Testis (tissue), 3 donors: Measurements from ENCODE around the gene ZP4. TPM values are rescaled to one million over a fixed set of nuclear protein-coding genes. Genes with fewer than 3 reads are reported as not detected.

Experiments
- DNase-seq: peaks from one replicate; pipeline ENCODE4 v3.0.0-alpha.2; 2019
- H3K27ac ChIP-seq, 2 donors: fragments of 200-600 bp; sonication (generic); one replicate each; pipeline ENCODE4 v1.5.1; 2019
- H3K27me3 ChIP-seq: fragments of 200-600 bp; sonication (generic); one replicate; pipeline ENCODE4 v1.5.1; 2019
- H3K36me3 ChIP-seq: fragments of 200-600 bp; sonication (generic); one replicate; pipeline ENCODE4 v1.5.1; 2017; ENCODE audit warnings: low read depth; ENCODE audit errors: missing control alignments
- H3K4me1 ChIP-seq: fragments of 200-600 bp; sonication (generic); one replicate; pipeline ENCODE4 v1.5.1; 2019
- H3K4me3 ChIP-seq, 2 donors: fragments of 200-600 bp; sonication (generic); one replicate each; pipeline ENCODE4 v1.5.1; 2017 to 2019
- H3K9me3 ChIP-seq: fragments of 200-600 bp; sonication (generic); one replicate; pipeline ENCODE4 v1.5.1; 2017
- CTCF ChIP-seq, 3 experiments: fragments of 450-650 bp in 2 of 3; fragments of 200-600 bp in 1 of 3; sonication (generic) in 1 of 3; IDR thresholded peaks; one replicate each; pipeline ENCODE4 v1.5.1; 2016 to 2019; ENCODE audit warnings: antibody characterized with exemption in 3 of 3, mild to moderate bottlenecking in 2 of 3, moderate library complexity in 1 of 3
- POLR2A ChIP-seq: fragments of 450-650 bp; IDR thresholded peaks from one replicate; pipeline ENCODE4 v1.6.1; 2017; ENCODE audit warnings: antibody characterized with exemption, mild to moderate bottlenecking, moderate library complexity
- WGBS, 2 donors: methylation state at CpG; one replicate each; pipeline ENCODE4 v1.1.5; 2018; 5-methylcytosine and 5-hydroxymethylcytosine counted together
- intact Hi-C: fragments of 100-400 bp; cut with DNase I; formaldehyde crosslinking; loops from one replicate; pipeline ENCODE4 v1.15.1; 2023; ENCODE audit warnings: low total_unique reads
- polyA plus RNA-seq: library from polyadenylated mRNA; stranded (reverse); fragments of 350-450 nt; fragmentation: Illumina TruSeq; extraction: RNeasy Lipid Tissue Mini Kit (QIAGEN cat#74804); gene quantifications from one replicate; pipeline ENCODE4 v1.2.3, GENCODE V29; 2014; ENCODE audit warnings: low read depth, low replicate concordance; ENCODE audit not compliant: insufficient read depth
- total RNA-seq, 2 donors: library from RNA; depleted of rRNA; stranded (reverse); fragments of >200 nt; gene quantifications; one replicate each; pipeline ENCODE4 v1.2.3, GENCODE V29; 2016

ZP4 gene
- total and polyA plus RNA-seq, 3 donors from 2014 or later = not detected

- no peaks in the 10 kb centered on the region for H3K36me3 ChIP-seq
- H3K27ac ChIP-seq = no peak overlapping the region
- no peaks in the 10 kb centered on the region for H3K9me3 ChIP-seq
- no peaks in the 10 kb centered on the region for H3K4me1 ChIP-seq
- TF ChIP-seq CTCF (IDR thresholded peaks at IDR 0.05) (no peak), POLR2A (no peak)
- WGBS, 2 donors = 74 to 78% methylated on average over 4 of the region's 4 CpGs
- intact Hi-C loops = no loop called here
- H3K4me3 ChIP-seq = no peak overlapping the region
- DNase-seq = no peak
- H3K27me3 ChIP-seq = no peaks in the 10 kb centered on the region
These were observed 2.6 kb downstream of the ZP4 start for GRCh38 chr1:237888143-237888542.

- Histone ChIP-seq H3K4me1 (no peaks in the 10 kb centered on the region), H3K36me3 (no peaks in the 10 kb centered on the region), H3K9me3 (no peaks in the 10 kb centered on the region), H3K27me3 (no peaks in the 10 kb centered on the region), H3K27ac (no peak overlapping the region), H3K4me3 (no peak overlapping the region)
- intact Hi-C loops = no loop called here
- TF ChIP-seq POLR2A = no peak
- TF ChIP-seq CTCF (IDR thresholded peaks at IDR 0.05) = no peak
- DNase-seq = no peak
- 74 to 89% methylated on average over 4 of the region's 4 CpGs for WGBS, 2 donors
These were observed 3.2 kb downstream of the ZP4 start for GRCh38 chr1:237887542-237887941.

GRCh38 chr1:237884237-237884636 lies 6.5 kb downstream of the ZP4 start:
- TF ChIP-seq POLR2A = no peak
- no peak for TF ChIP-seq CTCF (IDR thresholded peaks at IDR 0.05)
- Histone ChIP-seq H3K27ac (no peak overlapping the region), H3K4me1 (no peaks in the 10 kb centered on the region), H3K36me3 (no peaks in the 10 kb centered on the region), H3K27me3 (no peaks in the 10 kb centered on the region), H3K4me3 (no peak overlapping the region), H3K9me3 (no peaks in the 10 kb centered on the region)
- 89 to 91% methylated on average over 2 of the region's 2 CpGs for WGBS, 2 donors
- intact Hi-C loops = no loop called here
- DNase-seq = no peak

GRCh38 chr1:237879195-237879594 lies 11.5 kb downstream of the ZP4 start:
- no peak for DNase-seq
- Histone ChIP-seq H3K27me3 (no peaks in the 10 kb centered on the region), H3K9me3 (no peaks in the 10 kb centered on the region), H3K27ac (no peak overlapping the region), H3K4me1 (no peaks in the 10 kb centered on the region), H3K36me3 (no peaks in the 10 kb centered on the region), H3K4me3 (no peak overlapping the region)
- intact Hi-C loops = no loop called here
- TF ChIP-seq POLR2A (no peak), CTCF (IDR thresholded peaks at IDR 0.05) (no peak)

- no peak overlapping the region for H3K4me3 ChIP-seq
- no peaks in the 10 kb centered on the region for H3K4me1 ChIP-seq
- no peak for DNase-seq
- no peaks in the 10 kb centered on the region for H3K36me3 ChIP-seq
- no peaks in the 10 kb centered on the region for H3K9me3 ChIP-seq
- no peaks in the 10 kb centered on the region for H3K27me3 ChIP-seq
- no peak overlapping the region for H3K27ac ChIP-seq
- intact Hi-C loops = no loop called here
- no peak for TF ChIP-seq CTCF (IDR thresholded peaks at IDR 0.05)
- TF ChIP-seq POLR2A = no peak
- WGBS, 2 donors = 79 to 84% methylated on average over 1 of the region's 1 CpG
These were observed 12.3 kb downstream of the ZP4 start for GRCh38 chr1:237878406-237878805.
